ENCODE results near the gene RGS13. TPM values are rescaled to one million over a fixed set of nuclear protein-coding genes. Genes with fewer than 3 reads are reported as not detected.

The RGS13 gene
- total and polyA plus RNA-seq, 7 donors = 0.03 to 0.25 (median 0.11) TPM; not detected in 2

- no peak overlapping the region for H3K4me3 ChIP-seq
- no peak for TF ChIP-seq CTCF (IDR thresholded peaks at IDR 0.05)
- no peak overlapping the region for H3K27ac ChIP-seq
- H3K27me3 ChIP-seq (ENCODE audit: insufficient read depth in 3 of 3, low read length in 2 of 3) = no peaks in the 10 kb centered on the region
- 64 to 95% (median 78%) methylated on average over 3 of the region's 3 CpGs for WGBS, 3 donors
- H3K36me3 ChIP-seq (ENCODE audit: insufficient read depth in 1 of 2, low read depth in 1 of 2) = no peaks in the 10 kb centered on the region
- no peaks in the 10 kb centered on the region for H3K9me3 ChIP-seq
- no peak for DNase-seq
- no peaks in the 10 kb centered on the region for H3K4me1 ChIP-seq
- intact Hi-C loops (cut with DNase I) = no loop called here
- no peak for ATAC-seq
These were observed 3.8 kb upstream of the RGS13 start for GRCh38 chr1:192632188-192632587.

GRCh38 chr1:192632641-192633532 is 3.1 kb upstream of the RGS13 start:
- Histone ChIP-seq H3K9me3 (no peaks in the 10 kb centered on the region), H3K4me1 (no peaks in the 10 kb centered on the region), H3K27me3 (ENCODE audit: insufficient read depth in 3 of 3, low read length in 2 of 3) (no peaks in the 10 kb centered on the region), H3K4me3 (no peak overlapping the region), H3K27ac (no peak overlapping the region), H3K36me3 (ENCODE audit: insufficient read depth in 1 of 2, low read depth in 1 of 2) (no peaks in the 10 kb centered on the region)
- DNase-seq (no peak), ATAC-seq (no peak)
- intact Hi-C loops (cut with DNase I) = no loop called here
- 62 to 69% (median 62%) methylated on average over 6 of the region's 6 CpGs for WGBS, 3 donors
- no peak for TF ChIP-seq CTCF (IDR thresholded peaks at IDR 0.05)

GRCh38 chr1:192633533-192634253 is 2.3 kb upstream of the RGS13 start:
- ATAC-seq = no peak
- no peak overlapping the region for H3K4me3 ChIP-seq
- no peak for TF ChIP-seq CTCF (IDR thresholded peaks at IDR 0.05)
- no peaks in the 10 kb centered on the region for H3K9me3 ChIP-seq
- no peaks in the 10 kb centered on the region for H3K36me3 ChIP-seq (ENCODE audit: insufficient read depth in 1 of 2, low read depth in 1 of 2)
- no peak for DNase-seq
- no peak overlapping the region for H3K27ac ChIP-seq
- no peaks in the 10 kb centered on the region for H3K4me1 ChIP-seq
- WGBS, 3 donors = 43 to 51% (median 45%) methylated on average over 7 of the region's 7 CpGs
- intact Hi-C loops (cut with DNase I) = no loop called here
- no peaks in the 10 kb centered on the region for H3K27me3 ChIP-seq (ENCODE audit: insufficient read depth in 3 of 3, low read length in 2 of 3)

GRCh38 chr1:192635041-192635440 is 906 bp upstream of the RGS13 start:
- no peaks in the 10 kb centered on the region for H3K27me3 ChIP-seq (ENCODE audit: insufficient read depth in 3 of 3, low read length in 2 of 3)
- no peaks in the 10 kb centered on the region for H3K4me1 ChIP-seq
- no peaks in the 10 kb centered on the region for H3K36me3 ChIP-seq (ENCODE audit: insufficient read depth in 1 of 2, low read depth in 1 of 2)
- DNase-seq (no peak), ATAC-seq (no peak)
- WGBS, 3 donors = 91 to 93% (median 92%) methylated on average over 2 of the region's 2 CpGs
- no peak overlapping the region for H3K4me3 ChIP-seq
- intact Hi-C loops (cut with DNase I) = no loop called here
- TF ChIP-seq CTCF (IDR thresholded peaks at IDR 0.05) = no peak
- no peaks in the 10 kb centered on the region for H3K9me3 ChIP-seq
- no peak overlapping the region for H3K27ac ChIP-seq
